ENCODE data around the gene PTPRD. TPM values are rescaled to one million over a fixed set of nuclear protein-coding genes. Genes with fewer than 3 reads are reported as not detected.

PTPRD gene
- total RNA-seq, 1 experiment from 2014 or later: 32.5 TPM

- H2BK20ac ChIP-seq (ENCODE audit: low read depth, low read length, poor library complexity, severe bottlenecking): no peak overlapping the region
- H2BK15ac ChIP-seq (ENCODE audit: low read depth, low read length): no peak overlapping the region
- H3K23me2 ChIP-seq (ENCODE audit: insufficient read length, low read depth, low read length, poor library complexity, severe bottlenecking): no peaks in the 10 kb centered on the region
- H4K8ac ChIP-seq (replicated peaks; ENCODE audit: insufficient read length, low read depth, low read length): no peak overlapping the region
- no peaks in the 10 kb centered on the region for H3K79me1 ChIP-seq (ENCODE audit: insufficient read depth, low read depth, low read length, poor library complexity, severe bottlenecking)
- H3K27me3 ChIP-seq (ENCODE audit: insufficient read depth, low read length): no peaks in the 10 kb centered on the region
- H2BK12ac ChIP-seq (ENCODE audit: insufficient read length, low read depth, low read length): no peak overlapping the region
- no peaks in the 10 kb centered on the region for H3K79me2 ChIP-seq (ENCODE audit: insufficient read depth, low read length)
- no peak overlapping the region for H2BK120ac ChIP-seq (ENCODE audit: low read depth, low read length, poor library complexity, severe bottlenecking)
- no peaks in the 10 kb centered on the region for H3K4me1 ChIP-seq (ENCODE audit: insufficient read depth, low read length)
- H2AK5ac ChIP-seq (ENCODE audit: insufficient read length, low read length): no peak overlapping the region
- TF ChIP-seq CTCF (conservative IDR thresholded peaks at IDR 0.05): no peak
- H3K4me1 Mint-ChIP-seq: no peaks in the 10 kb centered on the region
- H3K23ac ChIP-seq (ENCODE audit: insufficient read length, low read depth, low read length): no peak overlapping the region
- no CpG with 5 or more reads among the region's 3 CpGs for WGBS (ENCODE audit: extremely low coverage, insufficient read length, low lambda C conversion rate)
- no peak overlapping the region for H3K14ac ChIP-seq (ENCODE audit: insufficient read depth, low read length)
- H3K36me3 Mint-ChIP-seq (ENCODE audit: insufficient read depth in 1 of 3, low read depth in 3 of 3): peaks cover 0 to 4% (median 0%) of the 10 kb centered on the region in 3 experiments; a peak in 2 of 7 replicates
- no peak overlapping the region for H3K18ac ChIP-seq (ENCODE audit: insufficient read length, low read depth, low read length)
- H3K4ac ChIP-seq (ENCODE audit: low read depth, low read length): no peak overlapping the region
- no peak overlapping the region for H3K4me2 ChIP-seq (ENCODE audit: insufficient read depth, insufficient read length, low read length)
- no peaks in the 10 kb centered on the region for H3K27me3 Mint-ChIP-seq (ENCODE audit: low read depth)
- H3K56ac ChIP-seq (ENCODE audit: insufficient read length, low read depth, low read length): no peak overlapping the region
- no peak overlapping the region for H2BK5ac ChIP-seq (ENCODE audit: insufficient read length, low read length)
- no peak overlapping the region for H4K91ac ChIP-seq (ENCODE audit: insufficient read length, low read depth, low read length)
- no peaks in the 10 kb centered on the region for H4K20me1 ChIP-seq (ENCODE audit: control insufficient read depth, insufficient read depth, insufficient read length)
- H3K27ac ChIP-seq (ENCODE audit: insufficient read length, low read depth, low read length): no peak overlapping the region
- no peak overlapping the region for H3K4me3 Mint-ChIP-seq
- no peaks in the 10 kb centered on the region; a peak in 1 of 5 replicates for H3K9me3 Mint-ChIP-seq
- H3K9me3 ChIP-seq (ENCODE audit: control insufficient read depth, low read depth, low read length): no peaks in the 10 kb centered on the region
- DNase-seq: no peak
- no peak overlapping the region for H4K5ac ChIP-seq (ENCODE audit: insufficient read length, low read depth, low read length)
- no peak overlapping the region for H2AFZ ChIP-seq (ENCODE audit: low read length)
- H3K27ac Mint-ChIP-seq: no peak overlapping the region
- H3K9ac ChIP-seq (ENCODE audit: extremely low read depth, insufficient read length, low read length): no peak overlapping the region
- no peak overlapping the region for H3T11ph ChIP-seq (ENCODE audit: low read length)
Measured at GRCh38 chr9:8905731-8906130, 1707.1 kb downstream of the PTPRD start.

Measured in H9 (cell line).